ENCODE measurements around the gene OGDH.

OGDH gene

DNA sequence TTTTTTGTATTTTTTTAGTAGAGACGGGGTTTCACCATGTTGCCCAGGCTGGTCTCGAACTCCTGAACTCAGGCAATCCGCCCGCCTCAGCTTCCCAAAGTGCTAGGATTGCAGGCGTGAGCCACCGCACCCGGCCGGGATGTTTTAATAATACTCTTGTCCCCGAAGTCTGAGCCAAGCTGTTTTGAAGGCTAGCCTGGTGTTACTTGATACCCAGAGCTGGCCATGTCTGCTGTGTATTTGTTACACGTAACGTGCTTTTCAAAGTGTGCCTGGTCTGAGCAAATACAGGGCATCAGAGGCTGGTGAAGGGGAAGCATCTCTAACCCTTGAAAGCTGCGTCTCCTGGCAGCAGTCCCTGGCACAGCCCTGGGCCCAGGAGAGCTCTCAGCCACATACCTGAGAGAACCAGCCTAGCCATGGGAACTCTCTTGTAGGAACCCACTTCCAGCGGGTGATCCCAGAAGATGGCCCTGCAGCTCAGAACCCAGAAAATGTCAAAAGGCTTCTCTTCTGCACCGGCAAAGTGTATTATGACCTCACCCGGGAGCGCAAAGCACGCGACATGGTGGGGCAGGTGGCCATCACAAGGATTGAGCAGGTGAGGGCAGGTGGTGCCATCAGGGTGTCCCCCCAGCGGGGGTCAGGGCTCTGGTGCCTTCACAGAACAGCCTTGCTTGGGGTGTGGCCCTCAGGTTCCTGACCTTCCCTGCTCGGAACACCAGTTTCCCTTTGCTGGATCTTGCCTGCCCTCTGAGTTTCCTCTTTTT lies 100.5 kb downstream of the OGDH start:
- no peaks in the 10 kb centered on the region for H3K9me3 ChIP-seq (ENCODE audit: low read length)
- H3K4me1 ChIP-seq (ENCODE audit: insufficient read depth, low read length, severe bottlenecking) = no peaks in the 10 kb centered on the region
- no peaks in the 10 kb centered on the region for H3F3A ChIP-seq (ENCODE audit: insufficient read depth, low read length)
- H3K36me3 ChIP-seq (ENCODE audit: insufficient read depth, low read length) = peaks cover 61% of the 10 kb centered on the region
- no peaks in the 10 kb centered on the region for H3K27me3 ChIP-seq (ENCODE audit: insufficient read depth, low read length)
- no peak for TF ChIP-seq EZH2 (IDR thresholded peaks at IDR 0.05; ENCODE audit: borderline replicate concordance, low read length)
- TF ChIP-seq, protein P1, sequence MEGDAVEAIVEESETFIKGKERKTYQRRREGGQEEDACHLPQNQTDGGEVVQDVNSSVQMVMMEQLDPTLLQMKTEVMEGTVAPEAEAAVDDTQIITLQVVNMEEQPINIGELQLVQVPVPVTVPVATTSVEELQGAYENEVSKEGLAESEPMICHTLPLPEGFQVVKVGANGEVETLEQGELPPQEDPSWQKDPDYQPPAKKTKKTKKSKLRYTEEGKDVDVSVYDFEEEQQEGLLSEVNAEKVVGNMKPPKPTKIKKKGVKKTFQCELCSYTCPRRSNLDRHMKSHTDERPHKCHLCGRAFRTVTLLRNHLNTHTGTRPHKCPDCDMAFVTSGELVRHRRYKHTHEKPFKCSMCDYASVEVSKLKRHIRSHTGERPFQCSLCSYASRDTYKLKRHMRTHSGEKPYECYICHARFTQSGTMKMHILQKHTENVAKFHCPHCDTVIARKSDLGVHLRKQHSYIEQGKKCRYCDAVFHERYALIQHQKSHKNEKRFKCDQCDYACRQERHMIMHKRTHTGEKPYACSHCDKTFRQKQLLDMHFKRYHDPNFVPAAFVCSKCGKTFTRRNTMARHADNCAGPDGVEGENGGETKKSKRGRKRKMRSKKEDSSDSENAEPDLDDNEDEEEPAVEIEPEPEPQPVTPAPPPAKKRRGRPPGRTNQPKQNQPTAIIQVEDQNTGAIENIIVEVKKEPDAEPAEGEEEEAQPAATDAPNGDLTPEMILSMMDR (IDR thresholded peaks at IDR 0.05; ENCODE audit: low read length) = no peak
- no peaks in the 10 kb centered on the region for H4K20me1 ChIP-seq (ENCODE audit: insufficient read depth, low read length)
- H2AFZ ChIP-seq (ENCODE audit: low read length) = no peak overlapping the region
- no peak overlapping the region for H3K27ac ChIP-seq (ENCODE audit: low read depth, low read length, poor library complexity, severe bottlenecking)
- no peak overlapping the region for H3K4me3 ChIP-seq (ENCODE audit: low read depth, low read length, poor library complexity, severe bottlenecking)
- H3K79me2 ChIP-seq (ENCODE audit: insufficient read depth, low read length) = no peaks in the 10 kb centered on the region
- no peak overlapping the region for H3K9ac ChIP-seq (ENCODE audit: low read length)
- H3K4me2 ChIP-seq (ENCODE audit: low read length) = no peak overlapping the region
- H3K9me2 ChIP-seq (ENCODE audit: low read depth, low read length) = no peaks in the 10 kb centered on the region

DNA sequence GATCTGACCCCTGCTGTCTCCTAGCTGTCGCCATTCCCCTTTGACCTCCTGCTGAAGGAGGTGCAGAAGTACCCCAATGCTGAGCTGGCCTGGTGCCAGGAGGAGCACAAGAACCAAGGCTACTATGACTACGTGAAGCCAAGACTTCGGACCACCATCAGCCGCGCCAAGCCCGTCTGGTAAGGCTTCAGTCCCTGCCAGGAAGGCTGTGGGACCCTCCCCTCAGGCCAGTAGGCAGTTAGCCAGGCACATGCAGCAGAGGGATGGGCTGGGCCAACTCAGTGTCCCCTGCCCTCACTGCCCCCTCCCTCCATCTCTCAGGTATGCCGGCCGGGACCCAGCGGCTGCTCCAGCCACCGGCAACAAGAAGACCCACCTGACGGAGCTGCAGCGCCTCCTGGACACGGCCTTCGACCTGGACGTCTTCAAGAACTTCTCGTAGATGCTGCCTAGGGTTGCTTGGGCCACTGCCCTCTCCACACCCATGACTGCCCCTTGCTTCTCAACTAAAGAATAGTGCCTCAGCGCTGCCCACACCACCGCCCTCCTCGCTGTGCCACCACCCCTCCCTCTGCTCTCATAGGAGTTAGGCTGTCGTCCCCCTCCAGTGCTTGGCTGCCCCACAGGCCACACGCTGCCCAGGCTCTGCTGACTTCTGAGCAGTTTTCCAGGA lies 101.3 kb downstream of the OGDH start:
- no peak overlapping the region for H3K4me3 ChIP-seq (ENCODE audit: low read depth, low read length, poor library complexity, severe bottlenecking)
- no peaks in the 10 kb centered on the region for H3K79me2 ChIP-seq (ENCODE audit: insufficient read depth, low read length)
- H3K9me3 ChIP-seq (ENCODE audit: low read length) = no peaks in the 10 kb centered on the region
- H4K20me1 ChIP-seq (ENCODE audit: insufficient read depth, low read length) = no peaks in the 10 kb centered on the region
- TF ChIP-seq, protein P1 (IDR thresholded peaks at IDR 0.05; ENCODE audit: low read length) = no peak
- no peak for TF ChIP-seq EZH2 (IDR thresholded peaks at IDR 0.05; ENCODE audit: borderline replicate concordance, low read length)
- no peak overlapping the region for H3K4me2 ChIP-seq (ENCODE audit: low read length)
- H2AFZ ChIP-seq (ENCODE audit: low read length) = no peak overlapping the region
- H3K9ac ChIP-seq (ENCODE audit: low read length) = no peak overlapping the region
- H3F3A ChIP-seq (ENCODE audit: insufficient read depth, low read length) = no peaks in the 10 kb centered on the region
- H3K27ac ChIP-seq (ENCODE audit: low read depth, low read length, poor library complexity, severe bottlenecking) = no peak overlapping the region
- no peaks in the 10 kb centered on the region for H3K4me1 ChIP-seq (ENCODE audit: insufficient read depth, low read length, severe bottlenecking)
- no peaks in the 10 kb centered on the region for H3K27me3 ChIP-seq (ENCODE audit: insufficient read depth, low read length)
- H3K36me3 ChIP-seq (ENCODE audit: insufficient read depth, low read length) = peaks cover 56% of the 10 kb centered on the region
- H3K9me2 ChIP-seq (ENCODE audit: low read depth, low read length) = no peaks in the 10 kb centered on the region

DNA sequence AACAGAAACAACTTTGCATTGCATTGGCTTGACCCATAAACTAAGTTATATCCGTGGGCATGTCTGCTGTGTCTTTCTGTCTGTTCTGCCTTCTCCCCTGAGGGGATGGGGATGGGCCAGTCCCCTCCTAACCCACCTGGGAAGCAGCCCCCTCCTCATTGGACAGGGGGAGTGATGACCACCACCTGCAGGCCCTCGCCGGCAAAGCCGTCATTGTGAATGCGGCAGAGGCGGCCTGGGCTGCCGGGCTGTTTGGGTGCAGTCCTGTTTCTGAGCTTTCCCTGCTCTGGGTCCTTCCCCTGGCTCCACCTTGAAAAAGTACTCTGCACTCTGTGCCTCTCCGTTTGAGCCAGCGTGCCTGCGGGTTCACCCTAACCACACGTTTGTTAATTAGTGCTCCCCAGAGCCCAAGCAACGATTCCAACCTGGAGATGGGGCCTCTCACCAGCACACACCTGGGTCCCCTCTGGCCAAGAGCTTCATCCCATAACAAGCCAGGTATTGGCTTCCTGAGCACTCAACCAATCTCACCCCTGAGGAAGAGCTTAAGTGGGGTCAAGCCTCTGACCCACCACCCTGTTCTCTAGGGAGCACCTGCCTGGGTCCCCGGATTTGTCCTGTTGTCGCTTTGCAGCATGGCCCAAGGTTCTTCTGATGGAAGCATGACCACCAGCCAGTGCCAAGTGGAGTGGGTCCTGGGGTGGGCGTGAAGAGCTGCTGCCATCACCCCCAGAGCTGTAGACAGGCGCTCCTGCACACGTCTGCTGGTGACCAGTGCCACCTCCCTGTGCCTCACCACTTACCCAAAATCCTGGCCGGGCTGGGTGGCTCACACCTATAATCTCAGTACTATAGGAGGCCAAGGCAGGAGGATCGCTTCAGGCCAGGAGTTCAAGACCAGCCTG lies 102.8 kb downstream of the OGDH start:
- no peak overlapping the region for H3K4me3 ChIP-seq (ENCODE audit: low read depth, low read length, poor library complexity, severe bottlenecking)
- peaks cover 42% of the 10 kb centered on the region for H3K36me3 ChIP-seq (ENCODE audit: insufficient read depth, low read length)
- H3K79me2 ChIP-seq (ENCODE audit: insufficient read depth, low read length) = no peaks in the 10 kb centered on the region
- TF ChIP-seq EZH2 (IDR thresholded peaks at IDR 0.05; ENCODE audit: borderline replicate concordance, low read length) = no peak
- TF ChIP-seq, protein P1 (IDR thresholded peaks at IDR 0.05; ENCODE audit: low read length) = no peak
- no peak overlapping the region for H2AFZ ChIP-seq (ENCODE audit: low read length)
- no peak overlapping the region for H3K27ac ChIP-seq (ENCODE audit: low read depth, low read length, poor library complexity, severe bottlenecking)
- no peaks in the 10 kb centered on the region for H3K27me3 ChIP-seq (ENCODE audit: insufficient read depth, low read length)
- H3K4me2 ChIP-seq (ENCODE audit: low read length) = no peak overlapping the region
- H3K9me2 ChIP-seq (ENCODE audit: low read depth, low read length) = no peaks in the 10 kb centered on the region
- H3F3A ChIP-seq (ENCODE audit: insufficient read depth, low read length) = no peaks in the 10 kb centered on the region
- no peak overlapping the region for H3K9ac ChIP-seq (ENCODE audit: low read length)
- no peaks in the 10 kb centered on the region for H4K20me1 ChIP-seq (ENCODE audit: insufficient read depth, low read length)
- H3K9me3 ChIP-seq (ENCODE audit: low read length) = no peaks in the 10 kb centered on the region
- no peaks in the 10 kb centered on the region for H3K4me1 ChIP-seq (ENCODE audit: insufficient read depth, low read length, severe bottlenecking)

Measured in OCI-LY1 (cell line).